ENCODE measurements around the gene C19orf85.

C19orf85 gene

DNA sequence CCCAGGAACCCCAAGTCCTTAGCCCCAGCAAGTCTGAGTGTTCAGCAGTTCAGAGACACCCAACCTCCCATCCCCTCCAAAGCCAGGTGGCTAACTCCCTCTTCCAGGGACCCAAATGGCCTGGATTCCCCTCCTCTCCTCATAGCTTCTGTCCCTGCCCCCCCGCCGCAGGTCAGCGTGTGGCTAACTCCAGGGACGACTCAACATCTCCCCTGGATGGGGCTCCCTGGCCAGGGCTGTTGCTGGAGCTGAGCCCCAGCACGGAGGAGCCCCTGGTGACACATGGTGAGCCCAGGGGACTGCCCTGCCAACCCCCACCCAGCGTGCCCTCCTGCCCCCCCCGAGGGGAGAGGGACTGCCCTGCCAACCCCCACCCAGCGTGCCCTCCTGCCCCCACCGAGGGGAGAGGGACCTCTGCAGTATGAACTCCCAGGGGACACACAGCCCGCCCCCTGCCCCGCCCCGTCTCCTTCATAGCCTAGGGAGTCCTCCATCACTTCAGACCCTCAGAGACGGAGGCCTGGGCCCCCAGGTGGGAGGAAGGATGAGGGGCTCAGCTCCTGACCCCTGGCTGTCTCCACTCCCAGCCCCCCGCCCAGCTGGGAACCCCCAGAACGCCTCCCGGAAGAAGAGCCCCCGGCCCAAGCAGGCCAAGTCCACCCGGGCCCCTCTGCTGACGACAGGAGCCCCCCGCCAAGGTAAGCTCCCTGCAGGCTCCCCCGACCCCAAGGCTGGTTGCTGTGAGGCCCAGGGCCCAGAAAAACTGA is 25.3 kb upstream of the C19orf85 start:
- DNase-seq: no peak

DNA sequence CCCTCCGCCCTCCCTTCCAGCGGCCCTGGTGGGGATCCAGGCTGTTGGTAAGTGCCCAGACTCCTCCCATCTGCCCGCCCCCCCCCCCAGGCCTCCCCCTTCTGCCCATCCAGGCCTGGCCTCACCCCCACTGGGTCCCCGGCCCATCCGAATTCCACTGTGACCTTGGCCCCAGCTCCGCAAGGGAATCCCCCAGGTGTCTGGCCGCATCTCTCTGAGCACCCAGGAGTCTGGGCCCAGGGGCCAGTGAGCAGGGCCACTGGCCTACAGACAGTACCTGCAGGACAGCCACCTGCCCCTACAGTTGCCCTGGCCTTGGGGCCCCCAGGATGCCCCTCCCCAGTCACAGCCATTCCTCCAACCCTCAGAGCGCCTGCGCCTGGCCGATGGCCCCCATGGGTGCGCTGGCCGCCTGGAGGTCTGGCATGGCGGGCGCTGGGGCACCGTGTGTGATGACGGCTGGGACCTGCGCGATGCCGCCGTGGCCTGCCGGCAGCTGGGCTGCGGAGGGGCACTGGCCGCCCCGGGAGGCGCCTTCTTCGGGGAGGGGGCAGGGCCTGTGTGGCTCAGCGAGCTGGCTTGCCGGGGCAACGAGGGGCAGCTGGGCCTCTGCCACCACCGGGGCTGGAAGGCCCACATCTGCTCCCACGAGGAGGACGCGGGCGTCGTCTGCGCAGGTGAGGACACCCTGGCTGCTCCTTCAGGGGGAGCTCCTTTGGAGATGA is 24.6 kb upstream of the C19orf85 start:
- DNase-seq: no peak

DNA sequence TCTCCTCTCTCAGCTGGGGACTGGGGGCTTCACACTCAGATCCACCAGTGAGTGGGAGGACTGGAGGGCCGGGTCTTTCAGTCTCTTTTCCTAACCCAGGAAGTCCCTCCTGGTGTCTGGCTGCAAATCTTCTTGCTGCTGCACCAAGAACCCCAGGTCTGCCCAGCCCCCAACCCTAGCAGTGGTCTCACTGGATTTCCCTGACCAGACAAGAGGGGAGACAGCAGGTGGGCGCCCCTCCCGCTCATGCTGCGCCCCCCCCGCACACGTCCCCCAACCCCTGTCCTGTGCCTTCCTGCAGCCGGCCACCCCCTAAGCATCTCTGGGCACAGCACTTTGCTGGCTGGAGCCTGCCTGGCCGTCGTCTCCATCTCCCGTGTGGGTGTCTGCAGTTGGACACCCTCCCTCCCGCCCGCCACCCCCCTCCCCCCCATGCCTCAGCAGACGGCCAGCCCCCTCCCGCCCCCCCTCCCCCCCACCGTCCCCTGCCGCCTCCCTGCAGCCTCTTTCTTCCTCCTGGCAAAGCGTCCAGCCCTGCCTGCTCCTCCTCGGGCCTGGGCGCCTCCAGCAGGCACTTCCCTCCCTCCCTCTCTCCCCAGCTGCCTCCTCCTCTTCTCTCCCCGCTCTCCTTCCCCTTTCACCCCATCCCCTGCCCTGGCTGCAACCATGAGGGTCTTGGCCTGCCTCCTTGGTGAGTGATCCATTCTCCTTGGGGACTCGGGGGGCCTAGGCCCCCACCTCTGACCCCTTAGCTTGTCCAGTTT is 23.6 kb upstream of the C19orf85 start, which contains the start of gene SSC5D:
Gene SSC5D, plus strand, starts transcription at position 513 of the 764 bp plus-strand sequence. Its CDS starts 154 bp downstream, at position 667.
- peak in 1 of 3 experiments; percentile 13 for DNase-seq

DNA sequence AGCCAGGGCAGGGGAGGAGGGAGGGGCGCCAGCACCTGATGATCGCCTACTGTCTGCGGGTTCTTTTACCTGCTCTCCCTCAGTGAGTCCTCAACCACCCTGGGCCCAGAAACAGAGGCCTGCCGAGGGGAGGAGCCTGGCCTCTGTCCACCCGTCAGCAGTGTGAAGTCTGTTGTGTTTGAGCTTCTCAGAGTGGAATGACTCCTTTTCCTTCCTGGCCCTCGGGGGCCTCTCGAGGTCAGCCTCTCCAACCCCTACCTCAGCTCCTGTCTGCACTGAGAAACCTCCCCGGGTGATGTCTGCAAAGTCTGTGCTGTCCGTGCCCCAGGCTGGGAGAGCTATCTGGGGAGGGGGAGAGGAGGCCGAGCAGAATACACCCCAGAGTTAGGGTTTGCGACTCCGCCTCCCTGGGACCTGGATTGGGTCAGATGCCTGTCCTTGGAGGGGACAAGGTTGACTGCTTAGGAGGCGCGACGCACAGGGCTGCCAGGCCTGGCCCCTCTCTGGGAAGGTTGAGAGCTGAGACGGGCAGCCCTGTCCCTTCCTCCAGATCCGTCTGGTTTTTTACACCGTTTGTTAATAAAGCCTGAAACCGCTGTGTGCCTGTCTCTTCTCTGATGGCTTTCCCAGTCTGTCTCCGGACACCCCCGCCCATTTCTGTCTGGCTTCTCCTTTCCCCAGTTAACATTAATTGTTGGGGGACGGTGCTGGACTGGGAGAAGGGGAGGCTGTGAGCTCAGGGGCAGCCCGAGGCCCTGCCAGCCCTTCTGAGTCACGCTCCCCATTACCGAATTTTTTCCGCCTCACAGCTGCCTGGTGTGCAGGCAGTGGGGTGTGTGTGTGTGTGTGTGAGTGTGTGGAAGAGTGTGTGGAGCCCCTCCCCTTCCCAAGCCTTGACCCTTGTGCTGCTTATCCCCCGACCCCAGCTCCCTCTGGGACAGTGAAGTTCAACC is 22.7 kb upstream of the C19orf85 start:
- peak in 1 of 3 experiments; percentile 14 for DNase-seq

DNA sequence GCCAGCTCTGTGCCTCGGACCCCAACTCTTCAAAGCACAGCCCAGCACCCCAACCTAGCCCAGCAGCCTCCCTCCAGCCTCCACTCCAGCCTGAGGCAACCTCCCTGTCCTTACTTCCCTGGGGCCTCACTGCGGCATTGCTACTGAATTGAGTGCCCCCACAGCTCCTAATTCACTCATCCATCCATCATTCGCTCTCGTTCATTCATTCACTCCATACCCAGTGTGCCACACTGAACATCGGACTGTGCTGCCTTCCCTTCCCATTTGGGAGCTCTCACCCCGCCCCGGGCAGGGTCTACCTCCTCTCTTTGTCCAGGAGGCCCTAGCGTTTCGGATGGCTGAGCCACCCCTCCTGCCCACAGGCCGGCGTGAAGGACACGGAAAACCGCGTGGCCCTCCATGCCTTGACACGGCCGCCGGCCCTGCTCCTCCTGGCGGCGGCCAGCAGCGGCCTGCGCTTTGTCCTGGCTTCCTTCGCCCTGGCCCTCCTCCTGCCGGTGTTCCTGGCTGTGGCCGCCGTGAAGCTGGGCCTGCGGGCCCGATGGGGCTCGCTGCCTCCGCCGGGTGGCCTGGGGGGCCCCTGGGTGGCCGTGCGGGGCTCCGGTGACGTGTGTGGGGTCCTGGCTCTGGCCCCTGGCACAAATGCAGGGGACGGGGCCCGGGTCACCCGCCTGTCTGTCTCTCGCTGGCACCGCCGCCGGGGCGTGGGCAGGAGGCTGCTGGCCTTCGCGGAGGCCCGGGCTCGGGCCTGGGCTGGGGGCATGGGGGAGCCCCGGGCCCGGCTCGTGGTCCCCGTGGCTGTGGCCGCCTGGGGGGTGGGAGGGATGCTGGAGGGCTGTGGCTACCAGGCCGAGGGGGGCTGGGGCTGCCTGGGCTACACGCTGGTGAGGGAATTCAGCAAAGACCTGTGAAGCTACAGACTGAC is 21.8 kb upstream of the C19orf85 start:
- no peak for DNase-seq

DNA sequence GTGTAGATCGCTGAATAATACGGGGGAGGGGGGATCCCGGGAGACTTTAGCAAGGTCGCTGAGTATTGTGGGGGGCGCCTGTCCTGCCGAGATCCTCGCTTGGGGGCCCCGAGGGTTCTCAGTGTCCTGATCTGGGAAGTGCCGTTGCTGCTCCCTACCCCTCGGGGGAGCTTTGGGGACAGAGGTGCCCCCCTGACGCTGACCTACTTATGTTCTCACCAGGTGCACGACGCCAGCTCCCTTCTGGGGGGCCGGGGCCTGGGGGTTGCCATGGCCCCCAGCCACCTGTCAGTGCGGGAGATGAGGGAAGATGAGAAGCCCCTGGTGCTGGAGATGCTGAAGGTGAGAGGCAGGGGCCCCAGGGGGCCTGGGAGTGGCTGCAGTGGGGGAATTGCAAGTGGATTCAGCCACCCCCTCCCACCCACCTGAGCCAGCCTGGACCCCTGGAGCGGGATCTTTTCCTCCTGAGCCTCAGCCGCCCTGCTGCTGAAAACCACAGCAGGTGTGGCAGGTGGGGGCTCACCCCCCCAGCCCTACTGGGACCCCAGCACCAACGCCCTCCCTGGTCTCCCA is 21.0 kb upstream of the C19orf85 start:
- peak in 2 of 3 experiments; percentile 35 to 58 for DNase-seq

DNA sequence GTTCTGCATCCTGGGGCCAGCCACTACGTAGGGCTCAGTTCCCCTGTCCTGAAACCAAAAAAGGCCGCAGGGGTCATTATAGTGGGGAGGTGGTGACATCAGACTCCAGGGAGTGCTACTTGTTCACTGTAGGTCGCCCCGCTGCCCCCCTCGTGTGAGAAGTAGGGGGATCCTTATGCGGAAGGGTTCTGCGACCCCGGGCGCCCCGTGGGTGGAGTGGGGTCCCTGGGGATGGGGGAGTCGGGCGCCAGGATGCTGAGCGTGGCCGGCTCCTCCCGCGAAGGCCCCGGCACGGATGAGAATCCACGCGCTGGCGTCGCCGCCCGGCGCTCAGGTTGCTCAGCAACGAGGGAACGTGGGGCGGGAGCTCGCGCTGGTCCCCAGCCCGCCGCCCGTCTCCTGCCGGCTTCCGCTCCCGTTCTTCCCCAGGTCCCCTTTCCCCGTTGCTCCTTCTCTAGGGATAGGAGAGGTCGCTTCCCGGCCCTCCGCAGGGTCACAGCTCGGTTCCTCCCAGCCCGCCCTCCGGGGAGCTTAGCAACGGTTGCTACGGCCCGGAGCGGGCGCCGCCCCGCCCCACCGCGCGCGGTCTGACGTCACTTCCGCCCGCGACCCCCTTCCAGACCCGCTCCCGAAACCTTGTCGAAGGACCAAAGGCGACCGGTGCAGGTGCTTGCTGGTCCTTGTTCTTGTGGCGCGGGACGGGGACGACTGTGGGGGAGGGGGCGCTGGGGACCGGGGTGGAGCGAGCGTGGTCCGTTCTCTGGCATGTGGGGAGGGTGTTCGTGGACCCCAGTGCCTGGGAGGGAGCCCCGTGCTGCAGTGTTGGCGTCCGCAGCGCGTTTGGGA is 20.3 kb upstream of the C19orf85 start, which contains the start of gene NAT14:
Gene NAT14, plus strand, starts transcription at position 596 of the 846 bp plus-strand sequence. CDS start 521 bp downstream, outside the sequence.
- DNase-seq: peak; percentile 68 to 76 (median 68)

DNA sequence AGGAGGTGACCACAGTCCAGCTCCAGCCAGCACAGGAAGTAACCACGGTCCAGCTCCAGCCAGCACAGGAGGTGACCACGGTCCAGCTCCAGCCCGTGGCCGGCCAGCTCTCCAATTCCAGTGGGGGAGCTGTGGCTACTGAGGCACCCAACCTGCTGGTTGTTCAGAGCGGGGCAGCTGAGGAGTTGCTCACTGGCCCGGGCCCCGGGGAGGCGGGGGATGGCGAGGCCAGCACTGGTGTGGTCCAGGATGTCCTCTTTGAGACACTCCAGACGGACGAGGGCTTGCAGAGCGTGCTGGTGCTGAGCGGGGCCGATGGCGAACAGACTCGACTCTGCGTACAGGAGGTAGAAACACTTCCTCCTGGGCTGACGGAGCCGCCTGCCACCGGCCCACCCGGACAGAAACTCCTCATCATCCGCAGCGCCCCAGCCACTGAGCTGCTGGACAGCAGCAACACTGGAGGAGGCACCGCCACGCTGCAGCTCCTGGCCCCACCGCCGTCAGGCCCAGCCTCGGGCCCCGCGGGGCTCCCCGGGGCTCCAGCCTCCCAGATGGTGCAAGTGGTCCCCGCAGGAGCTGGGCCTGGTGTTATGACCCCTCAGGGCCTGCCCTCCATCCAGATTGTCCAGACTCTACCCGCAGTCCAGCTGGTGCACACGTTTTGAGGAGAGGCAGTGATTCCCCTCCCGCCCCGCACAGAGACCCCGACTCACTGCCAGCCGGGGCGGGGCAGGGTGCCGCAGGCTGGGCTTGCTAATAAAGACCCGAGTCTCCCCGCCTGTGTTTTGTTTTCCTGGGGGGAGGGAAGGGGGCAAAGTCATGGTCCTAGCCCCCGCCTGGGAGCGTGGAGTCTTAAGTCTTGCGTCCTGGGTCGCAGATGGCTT is 19.4 kb upstream of the C19orf85 start:
- no peak for DNase-seq

DNA sequence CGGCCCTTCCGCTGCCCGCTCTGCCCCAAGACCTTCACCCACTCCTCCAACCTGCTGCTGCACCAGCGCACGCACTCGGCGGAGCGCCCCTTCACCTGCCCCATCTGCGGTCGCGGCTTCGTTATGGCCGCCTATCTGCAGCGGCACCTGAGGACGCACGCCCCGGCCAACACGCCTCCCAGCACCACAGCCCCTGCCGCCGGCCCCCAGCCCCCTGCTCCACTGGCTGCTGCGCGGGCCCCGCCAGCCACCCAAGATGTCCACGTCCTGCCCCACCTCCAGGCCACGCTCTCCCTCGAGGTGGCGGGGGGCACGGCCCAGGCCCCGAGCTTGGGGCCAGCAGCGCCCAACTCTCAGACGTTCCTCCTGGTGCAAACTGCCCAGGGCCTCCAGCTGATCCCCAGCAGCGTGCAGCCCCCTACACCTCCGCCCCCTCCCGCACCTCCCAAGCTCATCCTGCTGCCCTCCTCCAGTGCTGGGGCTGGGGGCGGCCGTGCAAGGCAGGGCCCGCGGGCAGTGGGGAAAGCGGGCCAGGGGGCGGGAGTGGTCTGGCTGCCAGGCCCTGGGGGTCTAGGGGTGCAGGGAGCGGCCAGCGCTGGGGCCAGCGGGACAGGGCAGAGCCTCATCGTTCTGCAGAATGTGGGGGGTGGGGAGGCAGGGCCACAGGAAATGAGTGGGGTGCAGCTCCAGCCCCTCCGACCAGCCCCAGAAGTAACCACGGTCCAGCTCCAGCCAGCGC is 18.6 kb upstream of the C19orf85 start:
- no peak for DNase-seq

DNA sequence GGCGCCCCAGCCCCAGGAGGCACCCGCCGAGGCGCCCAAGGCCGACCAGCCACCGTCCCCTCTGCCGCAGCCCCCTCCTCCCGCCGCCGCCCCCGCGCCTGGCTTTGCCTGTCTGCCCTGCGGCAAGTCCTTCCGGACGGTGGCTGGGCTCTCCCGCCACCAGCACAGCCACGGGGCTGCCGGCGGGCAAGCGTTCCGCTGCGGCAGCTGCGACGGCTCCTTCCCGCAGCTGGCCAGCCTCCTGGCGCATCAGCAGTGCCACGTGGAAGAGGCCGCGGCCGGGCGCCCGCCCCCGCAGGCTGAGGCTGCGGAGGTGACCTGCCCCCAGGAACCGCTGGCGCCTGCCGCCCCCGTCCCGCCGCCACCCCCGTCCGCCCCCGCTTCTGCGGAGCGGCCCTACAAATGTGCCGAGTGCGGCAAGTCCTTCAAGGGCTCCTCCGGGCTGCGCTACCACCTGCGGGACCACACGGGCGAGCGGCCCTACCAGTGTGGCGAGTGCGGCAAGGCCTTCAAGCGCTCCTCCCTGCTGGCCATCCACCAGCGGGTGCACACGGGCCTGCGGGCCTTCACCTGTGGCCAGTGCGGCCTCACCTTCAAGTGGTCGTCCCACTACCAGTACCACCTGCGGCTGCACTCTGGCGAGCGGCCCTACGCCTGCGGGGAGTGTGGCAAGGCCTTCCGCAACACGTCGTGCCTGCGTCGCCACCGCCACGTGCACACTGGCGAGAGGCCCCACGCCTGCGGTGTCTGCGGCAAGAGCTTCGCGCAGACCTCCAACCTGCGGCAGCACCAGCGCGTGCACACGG is 17.8 kb upstream of the C19orf85 start:
- no peak for DNase-seq

DNA sequence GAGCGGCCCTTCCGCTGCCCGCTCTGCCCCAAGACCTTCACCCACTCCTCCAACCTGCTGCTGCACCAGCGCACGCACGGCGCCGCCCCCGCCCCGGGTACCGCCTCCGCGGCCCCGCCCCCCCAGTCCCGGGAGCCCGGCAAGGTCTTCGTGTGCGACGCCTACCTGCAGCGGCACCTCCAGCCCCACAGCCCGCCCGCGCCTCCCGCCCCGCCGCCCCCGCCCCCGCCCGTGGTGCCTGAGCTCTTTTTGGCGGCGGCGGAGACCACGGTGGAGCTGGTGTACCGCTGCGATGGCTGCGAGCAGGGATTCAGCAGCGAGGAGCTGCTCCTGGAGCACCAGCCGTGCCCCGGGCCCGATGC is 17.2 kb upstream of the C19orf85 start:
- no peak for DNase-seq

DNA sequence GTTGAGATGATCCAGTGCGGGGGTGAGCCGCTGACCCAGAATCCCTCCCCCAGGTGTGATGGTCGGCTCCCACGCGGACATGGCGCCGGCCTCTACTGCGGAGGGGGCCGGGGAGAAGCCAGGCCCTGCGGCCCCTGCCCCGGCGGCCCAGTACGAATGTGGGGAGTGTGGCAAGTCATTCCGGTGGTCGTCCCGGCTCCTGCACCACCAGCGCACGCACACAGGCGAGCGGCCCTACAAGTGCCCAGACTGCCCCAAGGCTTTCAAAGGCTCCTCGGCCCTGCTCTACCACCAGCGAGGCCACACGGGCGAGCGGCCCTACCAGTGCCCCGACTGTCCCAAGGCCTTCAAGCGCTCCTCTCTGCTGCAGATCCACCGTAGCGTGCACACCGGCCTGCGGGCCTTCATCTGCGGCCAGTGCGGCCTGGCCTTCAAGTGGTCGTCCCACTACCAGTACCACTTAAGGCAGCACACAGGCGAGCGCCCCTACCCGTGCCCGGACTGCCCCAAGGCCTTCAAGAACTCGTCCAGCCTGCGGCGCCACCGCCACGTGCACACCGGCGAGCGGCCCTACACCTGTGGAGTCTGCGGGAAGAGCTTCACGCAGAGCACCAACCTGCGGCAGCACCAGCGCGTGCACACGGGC is 16.7 kb upstream of the C19orf85 start:
- DNase-seq: no peak

DNA sequence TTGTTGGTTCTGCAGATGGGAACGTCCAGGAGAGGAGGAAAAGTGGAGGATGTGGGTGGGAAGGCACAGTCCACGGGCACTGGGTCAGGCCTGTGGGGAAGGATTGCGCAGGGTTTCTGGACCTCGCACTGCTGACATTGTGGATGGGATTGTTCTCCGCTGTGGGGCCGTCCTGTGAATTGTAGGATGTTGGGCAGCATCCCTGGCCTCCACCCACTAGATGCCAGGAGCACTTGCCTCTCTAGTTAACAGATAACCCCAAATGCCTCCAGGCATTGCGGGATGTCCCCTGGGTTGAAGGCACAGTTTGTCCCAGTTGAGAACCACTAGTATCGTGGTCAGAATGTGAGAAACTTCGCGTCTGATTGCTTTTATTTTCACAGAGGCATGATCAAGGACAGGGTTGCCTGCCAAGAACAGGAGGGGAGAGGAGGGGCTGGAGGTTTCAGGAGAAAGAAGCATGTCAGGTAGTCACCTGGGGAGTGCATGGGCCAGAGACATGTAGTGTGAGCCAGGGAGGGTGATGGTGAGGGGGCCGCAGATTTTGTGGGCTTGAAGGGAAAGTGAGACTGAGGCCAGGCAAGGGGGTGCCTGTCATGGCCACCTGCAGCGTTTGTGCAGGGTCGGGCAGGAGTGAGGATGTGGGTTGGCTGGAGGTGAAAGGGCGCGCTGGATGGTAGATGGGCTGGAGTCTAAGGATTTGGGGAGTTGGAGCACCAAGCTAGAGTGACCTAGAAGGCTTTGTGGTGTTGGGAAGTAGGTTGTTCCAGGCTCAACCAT is 15.1 kb upstream of the C19orf85 start:
- no peak for DNase-seq

DNA sequence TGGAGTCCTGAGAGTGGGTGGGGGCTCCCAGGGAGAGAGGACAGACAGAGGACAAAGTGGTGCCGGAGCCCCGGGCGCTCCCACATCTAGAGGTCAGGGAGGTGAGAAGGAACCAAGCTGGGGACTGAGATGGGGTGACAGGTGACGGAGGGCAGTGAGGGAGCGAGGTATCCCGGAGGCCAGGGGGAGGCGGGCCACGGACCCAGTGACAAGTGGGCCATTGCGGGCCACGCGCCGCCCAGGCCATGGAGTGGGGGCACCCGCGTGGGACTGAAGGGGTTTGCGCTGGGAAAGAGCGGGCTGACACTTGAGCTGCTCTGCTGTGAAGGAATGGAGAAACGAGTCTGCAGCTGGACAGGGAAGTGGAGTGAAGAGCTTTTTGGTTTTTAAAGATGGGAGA is 14.5 kb upstream of the C19orf85 start:
- DNase-seq: no peak

DNA sequence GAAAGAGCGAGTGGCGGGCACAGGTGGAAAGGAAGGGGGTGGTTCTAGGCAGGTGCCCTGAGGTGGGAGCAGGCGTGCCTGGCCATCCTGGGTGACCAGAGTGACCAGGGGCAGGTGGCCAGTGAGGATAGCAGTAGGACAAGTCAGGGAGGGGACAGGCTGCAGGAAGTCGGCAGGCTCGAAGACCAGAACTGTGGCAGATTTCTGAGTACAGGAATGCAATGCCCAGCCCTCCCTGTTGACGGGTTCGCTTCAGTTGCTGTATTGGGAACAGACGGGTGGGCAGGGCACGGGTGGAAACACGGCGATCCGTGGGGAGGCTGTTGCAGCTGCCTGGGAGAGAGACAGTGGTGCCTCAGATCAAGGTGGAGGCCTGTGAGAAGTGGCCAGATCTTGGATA is 13.8 kb upstream of the C19orf85 start:
- DNase-seq: no peak

DNA sequence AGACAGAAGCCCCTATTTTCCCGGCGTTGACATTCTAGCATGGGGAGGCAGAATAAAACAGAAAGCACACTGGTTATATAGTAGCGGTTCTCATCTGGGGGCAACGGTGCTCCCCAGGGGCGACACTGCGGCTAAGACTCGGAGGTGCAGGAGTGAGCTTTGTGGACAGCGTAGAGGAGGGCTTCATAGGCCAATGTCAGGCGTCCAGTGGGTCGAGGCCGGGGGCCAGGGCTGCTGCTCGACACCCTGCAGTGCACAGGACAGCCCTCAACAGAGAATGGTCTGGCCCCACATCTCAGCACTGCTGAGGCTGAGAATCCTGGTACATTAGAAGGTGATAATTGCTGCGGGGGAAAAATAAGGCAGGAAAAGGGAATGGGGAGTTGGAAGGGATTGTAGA is 13.4 kb upstream of the C19orf85 start:
- DNase-seq: no peak

Data from NCI-H1417 (cell line).